Lung (tissue), 12 donors: ENCODE measurements around the gene HOXA4. TPM values are rescaled to one million over a fixed set of nuclear protein-coding genes. Genes with fewer than 3 reads are reported as not detected.
A peak's percentile ranks its signal among the peaks of the same experiment; 100 is the strongest.

Experiments used
- ATAC-seq: fragments of 200-7000 bp; cut with Tn5 transposase; one replicate; pipeline ENCODE4 v1.9.1; 2020; ENCODE audit warnings: moderate number of reproducible peaks; ENCODE audit not compliant: insufficient read depth, low FRiP score
- DNase-seq, 3 donors: peaks; one replicate each; pipeline ENCODE4 v3.0.0-alpha.2; 2013 to 2017
- H3K27ac ChIP-seq, 2 donors: one replicate each; pipeline ENCODE4 v1.5.1; 2013; ENCODE audit warnings: mild to moderate bottlenecking in 2 of 2, moderate library complexity in 2 of 2, control low read depth in 1 of 2, inconsistent platforms in 1 of 2, low read depth in 1 of 2, low read length in 1 of 2
- H3K27me3 ChIP-seq, 3 donors: one replicate each; pipeline ENCODE4 v1.5.1; 2013; ENCODE audit warnings: low read length in 2 of 3; ENCODE audit not compliant: control insufficient read depth in 3 of 3, insufficient read depth in 3 of 3
- H3K36me3 ChIP-seq, 4 donors: one replicate each; pipeline ENCODE4 v1.5.1; 2013; ENCODE audit warnings: low read length in 4 of 4, mild to moderate bottlenecking in 1 of 4, moderate library complexity in 1 of 4; ENCODE audit not compliant: control insufficient read depth in 4 of 4, insufficient read depth in 4 of 4
- H3K4me1 ChIP-seq, 5 donors: one replicate each; pipeline ENCODE4 v1.5.1; 2013; ENCODE audit warnings: low read length in 5 of 5, mild to moderate bottlenecking in 2 of 5, moderate library complexity in 1 of 5; ENCODE audit not compliant: control insufficient read depth in 5 of 5, insufficient read depth in 5 of 5
- H3K4me3 ChIP-seq: one replicate; pipeline ENCODE4 v1.5.1; 2013; ENCODE audit warnings: mild to moderate bottlenecking, control low read depth, moderate library complexity
- H3K9ac ChIP-seq, 2 donors: one replicate each; pipeline ENCODE4 v1.5.1; 2013; ENCODE audit warnings: low read length in 2 of 2, control low read depth in 1 of 2; ENCODE audit not compliant: insufficient read depth in 1 of 2
- H3K9me3 ChIP-seq, 4 donors: one replicate each; pipeline ENCODE4 v1.5.1; 2013; ENCODE audit warnings: low read length in 3 of 4, mild to moderate bottlenecking in 1 of 4, moderate library complexity in 1 of 4; ENCODE audit not compliant: control insufficient read depth in 4 of 4, insufficient read depth in 3 of 4
- WGBS, 2 donors: extraction: QIAGEN DNeasy Blood & Tissue Kit; methylation state at CpG; one replicate each; pipeline ENCODE4 v1.1.7; 2013; 5-methylcytosine and 5-hydroxymethylcytosine counted together
- polyA plus RNA-seq, 2 donors: library from polyadenylated mRNA; stranded (reverse); fragments of 200-250 nt; gene quantifications; one replicate each; pipeline ENCODE4 v1.2.1, GENCODE V29; 2013
- total RNA-seq, 2 donors: library from RNA; depleted of rRNA in 1 of 2; stranded (reverse); fragments of >200 nt in 1 of 2; gene quantifications; one replicate each; pipeline ENCODE4 v1.2.1, GENCODE V29; 2014 to 2021
- TF ChIP-seq, protein P1 (sequence below): IDR thresholded peaks from 2 replicates; pipeline ENCODE4 v1.5.1; 2012; ENCODE audit warnings: mild to moderate bottlenecking; ENCODE audit errors: control extremely low read depth, extremely low read depth
- donor health status: control.
- donor health status: control.
- donor health status: Bipolar disorder and iron deficiency.
- donor health status: healthy.
- donor health status: DM: yes; HTN: yes; CAD: no.

The HOXA4 gene
- total and polyA plus RNA-seq, 4 donors: 2.7 to 6.0 (median 4.1) TPM

DNA sequence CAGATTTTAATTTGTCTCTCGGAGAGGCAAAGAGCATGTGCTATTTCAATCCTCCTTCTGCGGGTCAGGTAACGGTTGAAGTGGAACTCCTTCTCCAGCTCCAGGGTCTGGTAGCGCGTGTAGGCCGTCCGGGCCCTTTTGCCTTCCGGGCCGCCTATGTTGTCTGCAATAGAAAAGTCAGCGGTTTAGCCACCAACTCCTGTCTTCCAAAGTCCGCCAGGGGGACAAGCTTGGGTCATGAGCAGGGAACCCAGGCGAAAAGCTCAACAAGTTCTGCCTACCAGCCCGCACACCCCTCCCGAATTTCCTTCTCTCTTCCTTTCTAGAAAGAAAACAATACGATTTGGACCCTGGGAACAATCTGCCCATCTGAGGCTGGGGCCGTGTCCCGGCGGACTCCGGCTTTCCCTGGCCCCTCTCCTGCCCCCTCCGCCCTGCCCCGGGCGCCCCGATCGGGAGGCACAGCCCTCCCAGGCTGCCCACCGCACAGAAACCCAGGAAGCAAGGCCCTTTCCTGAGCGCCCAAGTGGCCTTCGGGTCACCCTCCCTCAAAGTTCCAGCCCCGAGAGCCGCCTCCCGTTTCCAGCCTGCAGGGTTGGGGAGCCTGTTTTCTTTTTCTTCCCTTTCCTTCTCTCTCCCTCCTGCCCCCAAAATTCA is 11.5 kb upstream of the HOXA4 start:
- H3K36me3 ChIP-seq: peaks cover 0 to 45% (median 7%) of the 10 kb centered on the region in 4 donors
- H3K4me3 ChIP-seq: peak overlapping the region; percentile 89
- TF ChIP-seq, protein P1, sequence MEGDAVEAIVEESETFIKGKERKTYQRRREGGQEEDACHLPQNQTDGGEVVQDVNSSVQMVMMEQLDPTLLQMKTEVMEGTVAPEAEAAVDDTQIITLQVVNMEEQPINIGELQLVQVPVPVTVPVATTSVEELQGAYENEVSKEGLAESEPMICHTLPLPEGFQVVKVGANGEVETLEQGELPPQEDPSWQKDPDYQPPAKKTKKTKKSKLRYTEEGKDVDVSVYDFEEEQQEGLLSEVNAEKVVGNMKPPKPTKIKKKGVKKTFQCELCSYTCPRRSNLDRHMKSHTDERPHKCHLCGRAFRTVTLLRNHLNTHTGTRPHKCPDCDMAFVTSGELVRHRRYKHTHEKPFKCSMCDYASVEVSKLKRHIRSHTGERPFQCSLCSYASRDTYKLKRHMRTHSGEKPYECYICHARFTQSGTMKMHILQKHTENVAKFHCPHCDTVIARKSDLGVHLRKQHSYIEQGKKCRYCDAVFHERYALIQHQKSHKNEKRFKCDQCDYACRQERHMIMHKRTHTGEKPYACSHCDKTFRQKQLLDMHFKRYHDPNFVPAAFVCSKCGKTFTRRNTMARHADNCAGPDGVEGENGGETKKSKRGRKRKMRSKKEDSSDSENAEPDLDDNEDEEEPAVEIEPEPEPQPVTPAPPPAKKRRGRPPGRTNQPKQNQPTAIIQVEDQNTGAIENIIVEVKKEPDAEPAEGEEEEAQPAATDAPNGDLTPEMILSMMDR: no peak
- WGBS, 2 donors: 33 to 64% methylated on average over 30 of the region's 30 CpGs
- DNase-seq (peak; percentile 61 to 74 (median 62)), ATAC-seq (no peak)
- H3K9me3 ChIP-seq: peaks cover 0 to 2% (median 0%) of the 10 kb centered on the region in 4 donors
- H3K9ac ChIP-seq: peak overlapping the region; percentile 97 to 100
- H3K27ac ChIP-seq: peak overlapping the region in 1 of 2 donors; percentile 84
- peaks cover 0 to 44% (median 11%) of the 10 kb centered on the region in 3 donors for H3K27me3 ChIP-seq
- peaks cover 0 to 53% (median 0%) of the 10 kb centered on the region in 5 donors for H3K4me1 ChIP-seq

DNA sequence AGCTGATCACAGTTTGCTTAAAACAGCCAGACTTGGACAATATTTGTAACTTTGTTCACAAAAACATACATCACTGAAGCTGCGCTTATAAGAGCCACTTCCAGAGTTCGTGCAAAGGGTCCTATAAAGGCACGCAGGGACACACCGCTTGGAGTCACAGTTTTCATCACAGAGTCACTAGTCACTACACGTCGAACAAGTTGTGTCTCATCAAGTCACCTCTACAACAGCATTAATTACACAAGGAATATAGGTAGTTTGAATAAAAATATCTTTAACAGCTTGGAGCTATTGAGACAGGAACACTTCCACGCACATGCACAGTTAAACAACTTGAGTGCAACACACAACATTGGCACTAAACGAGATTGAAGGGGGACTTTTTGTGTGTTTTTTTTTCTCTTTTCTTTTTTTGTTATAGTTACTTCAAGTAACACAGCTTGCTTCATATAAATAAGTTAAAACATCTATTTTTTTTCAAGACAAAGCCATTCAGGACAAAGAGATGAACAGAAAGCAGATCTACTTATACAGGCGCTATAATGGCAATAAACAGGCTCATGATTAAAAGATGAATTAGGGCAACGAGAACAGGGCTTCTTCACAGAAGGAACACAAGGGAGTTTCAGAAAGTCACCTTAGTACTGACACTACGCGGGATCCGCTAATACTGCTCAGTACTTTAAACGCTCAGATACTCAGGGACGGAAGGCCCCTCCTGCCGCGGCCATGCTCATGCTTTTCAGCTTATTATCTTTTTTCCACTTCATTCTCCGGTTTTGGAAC is 10.8 kb upstream of the HOXA4 start:
- peak overlapping the region; percentile 89 for H3K4me3 ChIP-seq
- 49 to 68% methylated on average over 18 of the region's 18 CpGs for WGBS, 2 donors
- peaks cover 0 to 2% (median 0%) of the 10 kb centered on the region in 4 donors for H3K9me3 ChIP-seq
- peak overlapping the region; percentile 97 to 100 for H3K9ac ChIP-seq
- DNase-seq (peak; percentile 40 to 80 (median 73)), ATAC-seq (no peak)
- H3K27ac ChIP-seq: peak overlapping the region in 1 of 2 donors; percentile 84
- peaks cover 0 to 45% (median 7%) of the 10 kb centered on the region in 4 donors for H3K36me3 ChIP-seq
- H3K4me1 ChIP-seq: peaks cover 0 to 52% (median 0%) of the 10 kb centered on the region in 5 donors
- TF ChIP-seq, protein P1: no peak
- H3K27me3 ChIP-seq: peaks cover 0 to 42% (median 7%) of the 10 kb centered on the region in 3 donors

DNA sequence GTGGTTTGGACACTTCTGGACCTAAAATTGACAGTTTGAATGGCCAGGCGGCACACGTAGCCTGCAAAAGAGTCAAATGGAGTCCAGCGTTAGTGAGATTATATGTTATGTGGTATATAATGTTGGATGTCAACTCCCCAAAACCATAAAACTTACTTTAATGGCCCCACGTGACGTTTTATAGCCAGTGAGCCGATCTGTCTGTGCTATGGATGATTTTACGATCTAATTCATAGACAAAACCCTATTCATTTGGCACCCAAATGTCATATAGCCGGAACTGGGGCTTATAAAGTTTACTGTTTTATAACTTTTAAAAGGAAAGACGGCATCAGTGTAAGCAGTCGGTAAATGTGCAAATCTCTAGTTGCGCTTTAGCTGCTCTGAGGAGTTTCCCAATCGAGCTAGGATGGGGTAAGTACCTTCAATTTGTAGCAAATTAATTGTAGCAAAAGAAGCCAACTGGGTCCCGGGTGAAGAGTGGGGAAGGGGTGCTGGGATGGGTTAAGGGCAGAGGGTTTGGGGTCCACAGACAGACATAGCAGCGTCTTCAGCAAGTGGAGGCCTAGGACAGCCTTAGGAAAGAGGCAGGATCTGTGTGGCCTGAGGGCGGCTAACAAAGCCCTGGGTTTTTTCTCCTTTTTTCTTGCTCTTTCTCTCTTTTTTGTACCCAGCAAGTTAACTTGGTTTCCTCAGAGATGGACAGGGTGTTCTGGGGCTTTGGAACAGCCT is 9.7 kb upstream of the HOXA4 start:
- Histone ChIP-seq H3K4me3 (peak overlapping the region; percentile 51), H3K27ac (peak overlapping the region in 1 of 2 donors; percentile 87), H3K9ac (peak overlapping the region; percentile 82 to 100), H3K36me3 (peaks cover 0 to 45% (median 11%) of the 10 kb centered on the region in 4 donors), H3K4me1 (peaks cover 0 to 57% (median 0%) of the 10 kb centered on the region in 5 donors), H3K27me3 (peaks cover 0 to 40% (median 11%) of the 10 kb centered on the region in 3 donors), H3K9me3 (no peaks in the 10 kb centered on the region)
- TF ChIP-seq, protein P1: no peak
- 45 to 64% methylated on average over 15 of the region's 15 CpGs for WGBS, 2 donors
- DNase-seq (peak in 2 of 3 donors; percentile 29 to 78), ATAC-seq (no peak)
